BE2C (cell line): ENCODE measurements around the gene MIEN1.
"Not testable (repeated sequence)": the region's sequence is repeated elsewhere in the genome, so short reads cannot be mapped to it uniquely, and the experiment has no call there.

Source experiments
- DNase-seq: peaks from one replicate; pipeline ENCODE4 v3.0.0-alpha.2; 2020
- H3K27me3 ChIP-seq: fragments of 250-450 bp; sonication (Bioruptor Pico); 2 replicates; pipeline ENCODE4 v1.5.1; 2020; ENCODE audit warnings: mild to moderate bottlenecking
- H3K36me3 ChIP-seq: fragments of 250-450 bp; sonication (Bioruptor Pico); 2 replicates; pipeline ENCODE4 v1.5.1; 2020; ENCODE audit warnings: mild to moderate bottlenecking
- H3K4me1 ChIP-seq: fragments of 250-450 bp; sonication (Bioruptor Pico); 2 replicates; pipeline ENCODE4 v1.5.1; 2020
- H3K4me3 ChIP-seq: 2 replicates; pipeline ENCODE4 v1.5.1; 2011; ENCODE audit warnings: low read depth, low read length
- H3K9me3 ChIP-seq: fragments of 250-450 bp; sonication (Bioruptor Pico); 2 replicates; pipeline ENCODE4 v1.5.1; 2020
- TF ChIP-seq, protein P1 (sequence below): IDR thresholded peaks from 2 replicates; pipeline ENCODE4 v1.5.1; 2012; ENCODE audit warnings: mild to moderate bottlenecking, low read depth, low read length

MIEN1 gene

DNA sequence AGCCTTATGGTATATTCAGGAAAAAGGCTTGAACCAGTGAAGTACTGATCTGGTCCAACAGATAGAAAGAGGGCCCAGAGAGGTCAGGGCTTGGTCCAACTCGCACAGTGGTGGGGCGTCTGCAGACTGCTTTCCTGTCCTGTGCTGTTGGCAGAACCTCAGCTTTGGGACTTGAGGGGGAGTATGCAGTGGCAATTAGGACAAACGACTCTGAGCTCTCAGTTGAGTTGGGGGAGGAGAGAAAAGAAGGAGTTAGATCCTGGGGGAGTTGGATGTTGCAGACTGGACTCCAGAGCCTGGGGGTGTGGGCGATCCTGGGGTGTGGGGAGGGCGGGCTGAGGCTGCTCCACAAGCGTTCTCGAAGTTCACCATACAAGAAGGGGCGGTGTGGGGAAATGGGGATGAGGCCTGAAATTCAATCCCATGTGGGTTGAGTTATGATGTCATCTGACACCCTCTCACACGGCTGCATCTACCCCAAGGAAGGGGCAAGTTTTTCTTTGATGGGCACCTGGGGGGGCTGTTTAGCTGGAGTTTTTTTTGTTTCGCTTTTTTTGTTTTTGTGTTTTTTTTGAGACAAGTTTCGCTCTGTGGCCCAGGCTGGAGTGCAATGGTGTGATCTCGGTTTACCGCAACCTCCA is 22.0 kb upstream of the MIEN1 start:
- H3K27me3 ChIP-seq: peaks cover 22% of the 10 kb centered on the region
- H3K9me3 ChIP-seq: no peaks in the 10 kb centered on the region
- H3K36me3 ChIP-seq: no peaks in the 10 kb centered on the region
- no peak for DNase-seq
- TF ChIP-seq, protein P1, sequence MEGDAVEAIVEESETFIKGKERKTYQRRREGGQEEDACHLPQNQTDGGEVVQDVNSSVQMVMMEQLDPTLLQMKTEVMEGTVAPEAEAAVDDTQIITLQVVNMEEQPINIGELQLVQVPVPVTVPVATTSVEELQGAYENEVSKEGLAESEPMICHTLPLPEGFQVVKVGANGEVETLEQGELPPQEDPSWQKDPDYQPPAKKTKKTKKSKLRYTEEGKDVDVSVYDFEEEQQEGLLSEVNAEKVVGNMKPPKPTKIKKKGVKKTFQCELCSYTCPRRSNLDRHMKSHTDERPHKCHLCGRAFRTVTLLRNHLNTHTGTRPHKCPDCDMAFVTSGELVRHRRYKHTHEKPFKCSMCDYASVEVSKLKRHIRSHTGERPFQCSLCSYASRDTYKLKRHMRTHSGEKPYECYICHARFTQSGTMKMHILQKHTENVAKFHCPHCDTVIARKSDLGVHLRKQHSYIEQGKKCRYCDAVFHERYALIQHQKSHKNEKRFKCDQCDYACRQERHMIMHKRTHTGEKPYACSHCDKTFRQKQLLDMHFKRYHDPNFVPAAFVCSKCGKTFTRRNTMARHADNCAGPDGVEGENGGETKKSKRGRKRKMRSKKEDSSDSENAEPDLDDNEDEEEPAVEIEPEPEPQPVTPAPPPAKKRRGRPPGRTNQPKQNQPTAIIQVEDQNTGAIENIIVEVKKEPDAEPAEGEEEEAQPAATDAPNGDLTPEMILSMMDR: no peak
- no peak overlapping the region for H3K4me3 ChIP-seq
- H3K4me1 ChIP-seq: no peaks in the 10 kb centered on the region

DNA sequence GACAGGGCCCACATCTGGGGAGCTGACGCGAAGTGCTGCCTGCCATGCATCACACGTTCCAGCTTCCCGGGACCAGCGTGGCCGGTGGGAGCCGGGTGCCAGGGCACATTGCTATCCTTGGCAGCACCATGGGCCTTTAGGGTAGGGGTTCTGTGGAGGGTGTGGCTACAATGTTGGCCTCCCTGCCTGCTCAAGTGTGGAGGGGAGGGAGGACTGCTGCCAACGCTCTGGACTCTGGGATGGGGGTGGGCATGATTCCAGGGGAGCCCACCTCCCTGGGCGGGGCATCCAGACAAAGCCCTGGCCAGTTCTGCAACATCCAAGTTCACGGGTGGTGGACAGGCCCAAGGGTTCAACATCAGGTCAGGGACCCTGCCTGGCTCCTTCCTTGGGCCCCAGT is 21.3 kb upstream of the MIEN1 start:
- Histone ChIP-seq H3K4me1 (no peaks in the 10 kb centered on the region), H3K27me3 (peaks cover 14% of the 10 kb centered on the region), H3K4me3 (no peak overlapping the region), H3K9me3 (no peaks in the 10 kb centered on the region), H3K36me3 (no peaks in the 10 kb centered on the region)
- TF ChIP-seq, protein P1: no peak
- no peak for DNase-seq

DNA sequence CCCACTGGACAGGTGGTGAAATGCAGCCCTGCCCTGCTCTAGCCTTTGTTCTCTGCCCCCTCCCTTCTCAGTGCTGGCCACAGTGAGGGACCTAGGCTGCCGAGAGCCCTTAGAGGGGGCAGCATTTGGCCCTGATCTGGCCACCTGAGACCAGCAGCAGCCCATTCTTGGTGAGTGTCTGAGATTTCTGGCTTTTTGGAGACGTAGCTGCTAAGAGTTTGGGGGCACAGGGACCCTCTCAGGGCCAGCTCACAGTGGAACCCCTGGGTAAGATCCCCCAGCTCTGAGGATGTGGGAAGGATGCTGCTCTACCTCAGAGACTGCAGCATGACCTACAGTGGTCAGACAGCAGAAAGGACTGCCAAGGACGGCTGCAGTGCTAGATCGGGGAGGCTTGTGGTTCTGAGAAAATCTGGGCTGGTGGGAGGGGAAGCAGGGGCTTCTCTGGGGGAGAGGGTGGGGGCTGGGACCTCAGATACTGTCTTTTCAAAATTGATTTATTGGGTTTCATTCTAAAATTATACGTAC is 20.7 kb upstream of the MIEN1 start:
- Histone ChIP-seq H3K4me1 (no peaks in the 10 kb centered on the region), H3K9me3 (no peaks in the 10 kb centered on the region), H3K27me3 (peaks cover 9% of the 10 kb centered on the region), H3K4me3 (no peak overlapping the region), H3K36me3 (no peaks in the 10 kb centered on the region)
- DNase-seq: no peak
- TF ChIP-seq, protein P1: no peak

DNA sequence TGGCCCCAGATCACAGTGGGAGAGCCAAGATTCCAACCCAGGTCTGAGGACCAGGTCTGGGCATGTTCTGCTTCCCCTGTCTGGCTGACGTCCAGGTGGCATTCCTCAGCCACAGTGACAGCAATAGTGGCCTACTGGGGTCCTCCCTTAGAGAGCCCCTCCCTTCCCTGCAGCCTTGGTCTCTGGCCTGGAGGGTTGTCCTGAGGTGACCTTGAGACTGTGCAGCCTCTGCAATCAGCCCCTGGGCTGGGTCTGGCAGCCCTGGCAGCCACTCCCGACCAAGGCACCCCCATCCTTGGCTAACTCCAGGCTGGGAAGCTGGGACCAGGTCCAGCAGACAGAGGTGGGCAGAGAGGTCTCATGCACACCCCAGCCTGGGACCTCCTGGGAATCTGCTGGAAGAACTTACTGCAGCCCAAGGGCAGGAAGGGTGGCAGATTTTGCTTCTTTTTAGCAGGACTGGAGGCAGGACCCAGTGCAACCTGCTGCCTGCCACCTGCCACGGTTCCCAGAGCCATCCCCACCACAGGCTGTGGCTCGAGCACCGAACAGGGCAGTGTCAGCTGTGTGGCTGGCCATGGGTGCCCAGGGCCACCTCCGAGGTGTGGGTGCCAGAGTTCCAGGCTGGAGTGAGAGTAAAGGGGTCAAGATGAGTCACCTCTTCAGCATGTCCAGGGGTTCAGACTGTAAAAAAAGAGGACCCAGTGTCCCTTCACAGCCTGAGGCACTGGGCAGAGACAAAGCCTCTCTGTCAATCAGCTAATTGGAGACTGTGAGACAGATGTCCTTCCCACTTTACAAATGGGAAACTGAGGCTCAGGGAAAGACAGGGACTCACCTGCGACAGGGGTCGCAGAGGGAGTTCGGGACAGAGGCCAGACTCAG is 20.0 kb upstream of the MIEN1 start:
- Histone ChIP-seq H3K4me3 (no peak overlapping the region), H3K9me3 (no peaks in the 10 kb centered on the region), H3K4me1 (no peaks in the 10 kb centered on the region), H3K27me3 (peaks cover 4% of the 10 kb centered on the region), H3K36me3 (no peaks in the 10 kb centered on the region)
- TF ChIP-seq, protein P1: no peak
- DNase-seq: peak; percentile 38

DNA sequence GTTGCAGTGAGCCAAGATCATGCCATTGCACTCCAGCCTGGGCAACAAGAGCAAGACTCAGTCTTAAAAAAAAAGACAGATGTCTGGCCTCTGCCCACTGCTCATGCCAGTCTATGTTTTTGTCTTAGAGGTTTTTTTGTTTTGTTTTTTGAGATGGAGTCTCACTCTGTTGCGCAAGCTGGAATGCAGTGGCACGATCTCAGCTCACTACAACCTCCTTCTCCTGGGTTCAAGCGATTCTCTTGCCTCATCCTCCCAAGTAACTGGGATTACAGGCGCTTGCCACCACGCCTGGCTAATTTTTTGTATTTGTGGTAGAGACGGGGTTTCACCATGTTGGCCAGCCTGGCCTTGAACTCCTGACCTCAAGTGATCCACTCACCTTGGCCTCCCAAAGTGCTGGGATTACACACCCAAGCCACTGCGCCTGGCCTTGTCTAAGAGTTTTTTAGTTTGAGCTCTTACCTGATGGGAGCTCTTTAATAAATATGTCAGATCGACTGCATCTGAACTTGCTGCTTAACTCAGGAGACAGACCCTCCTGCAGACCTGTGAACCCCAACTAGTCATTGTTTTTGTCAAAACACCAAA is 18.2 kb upstream of the MIEN1 start:
- not testable (repeated sequence) for H3K4me3 ChIP-seq, H3K4me1 ChIP-seq, DNase-seq, H3K9me3 ChIP-seq, H3K36me3 ChIP-seq
- H3K27me3 ChIP-seq: peaks cover 15% of the 10 kb centered on the region

DNA sequence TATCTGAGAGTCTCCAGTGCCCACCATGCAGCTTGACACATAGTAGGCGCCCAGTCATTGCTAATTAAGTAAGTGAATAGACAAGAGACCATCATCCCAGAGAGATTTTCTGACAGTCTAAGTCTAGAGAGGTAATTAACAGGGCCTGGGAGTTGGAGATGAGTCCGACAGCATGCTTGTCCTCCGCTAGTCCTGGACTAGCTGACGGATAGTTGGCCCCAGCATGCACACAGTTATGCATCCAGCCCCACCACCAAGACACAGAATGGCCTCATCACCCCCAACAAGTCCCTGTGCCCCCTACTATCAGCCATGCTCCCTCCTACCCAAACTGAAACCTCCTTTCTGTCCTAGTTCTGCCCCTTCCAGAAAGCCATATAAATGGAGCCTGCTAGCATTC is 17.4 kb upstream of the MIEN1 start:
- Histone ChIP-seq H3K27me3 (peaks cover 23% of the 10 kb centered on the region), H3K36me3 (no peaks in the 10 kb centered on the region), H3K9me3 (no peaks in the 10 kb centered on the region), H3K4me3 (no peak overlapping the region), H3K4me1 (no peaks in the 10 kb centered on the region)
- no peak for DNase-seq
- TF ChIP-seq, protein P1: no peak
